GM21786 (cell line): ENCODE measurements around the gene SIK2.
"Not testable (repeated sequence)": the region's sequence is repeated elsewhere in the genome, so short reads cannot be mapped to it uniquely, and the experiment has no call there.

ENCODE experiments used
- ATAC-seq: cut with Tn5 transposase; IDR thresholded peaks from one replicate; pipeline ENCODE4 v1.9.1; 2021; ENCODE audit not compliant: unreplicated experiment

Gene SIK2

GRCh38 chr11:111655924-111656323 lies 53.7 kb downstream of the SIK2 start:
- ATAC-seq = no peak

DNA sequence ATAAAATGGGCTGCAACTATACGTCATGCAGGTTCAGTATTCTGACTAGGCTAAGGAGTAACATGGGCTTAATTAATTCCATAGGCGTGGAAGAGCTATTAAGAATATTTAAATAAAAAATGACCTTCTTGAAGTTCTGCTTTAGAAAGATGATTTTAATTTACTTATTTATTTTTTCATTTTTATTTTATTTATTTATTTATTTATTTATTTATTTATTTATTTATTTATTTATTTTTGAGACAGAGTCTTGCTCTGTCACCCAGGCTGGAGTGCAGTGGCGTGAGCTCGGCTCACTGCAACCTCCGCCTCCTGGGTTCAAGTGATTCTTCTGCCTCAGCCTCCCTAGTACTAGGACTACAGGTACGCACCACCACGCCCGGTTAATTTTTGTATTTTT lies 55.7 kb downstream of the SIK2 start:
- ATAC-seq = not testable (repeated sequence)

- not testable (repeated sequence) for ATAC-seq
Measured at GRCh38 chr11:111658493-111658892, 56.2 kb downstream of the SIK2 start.

DNA sequence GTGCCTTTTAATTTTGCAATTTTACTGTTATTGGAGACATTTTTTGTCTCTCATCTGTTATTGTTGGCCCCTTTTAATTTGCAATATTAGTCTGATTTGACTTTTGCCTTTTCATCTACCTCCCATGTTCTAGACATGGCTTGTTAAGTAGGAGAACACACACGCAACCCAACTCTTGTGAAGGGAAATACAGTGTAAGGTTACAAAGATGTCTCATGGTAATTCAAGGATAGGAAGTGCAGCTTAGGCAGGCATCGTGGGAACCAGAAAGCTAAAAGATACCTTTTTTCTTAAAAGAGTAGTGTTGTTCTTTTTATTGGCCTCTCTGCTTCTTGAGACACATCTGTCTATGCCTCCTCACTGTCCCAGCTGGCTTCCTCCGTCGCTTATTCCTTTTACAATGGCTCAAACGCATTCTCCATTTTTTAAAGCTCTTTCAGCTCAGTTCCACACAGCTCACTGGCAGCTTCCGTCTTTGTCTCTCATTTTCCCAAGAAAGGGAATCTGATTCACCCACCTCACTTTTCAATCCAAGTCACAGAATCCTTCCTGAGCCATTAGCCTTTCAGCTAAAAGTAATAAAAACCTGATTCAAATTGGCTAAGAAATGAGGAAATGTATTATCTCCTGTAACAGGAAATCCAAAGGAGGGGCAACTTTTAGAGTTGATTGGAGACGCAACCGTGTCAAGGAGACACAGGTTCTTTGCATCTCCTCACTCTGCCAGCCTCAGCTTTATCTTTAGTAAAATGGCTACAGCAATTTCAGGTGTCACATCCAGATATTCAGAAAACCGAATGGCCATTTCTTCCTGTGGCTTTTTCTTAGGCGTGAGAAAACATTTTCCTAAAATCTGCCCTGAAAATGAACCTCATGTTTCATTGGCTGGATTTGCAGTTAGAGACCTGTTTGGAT lies 57.2 kb downstream of the SIK2 start:
- no peak for ATAC-seq

DNA sequence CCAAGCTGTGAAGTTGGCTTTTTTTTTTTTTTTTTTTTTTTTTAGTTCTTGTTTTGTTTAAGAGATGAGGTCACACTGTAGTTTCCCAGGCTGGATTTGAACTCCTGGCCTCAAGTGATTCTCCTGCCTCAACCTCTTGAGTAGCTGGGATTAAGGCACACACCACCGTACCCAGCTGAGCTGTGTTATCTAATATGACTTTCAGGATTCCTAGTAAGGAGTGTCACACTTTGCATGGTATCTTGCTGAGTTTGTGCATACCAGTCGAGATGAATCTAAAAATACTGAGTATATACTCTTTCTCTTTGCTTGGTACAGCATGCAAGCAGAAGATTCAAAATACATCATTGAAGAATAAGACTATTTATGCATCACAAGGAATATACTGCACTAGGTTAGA lies 58.6 kb downstream of the SIK2 start:
- no peak for ATAC-seq

- ATAC-seq = no peak
Measured at GRCh38 chr11:111663820-111664219, 61.6 kb downstream of the SIK2 start.

GRCh38 chr11:111665777-111666176 lies 63.5 kb downstream of the SIK2 start:
- ATAC-seq = no peak

- no peak for ATAC-seq
Measured at GRCh38 chr11:111668980-111669379, 66.7 kb downstream of the SIK2 start.

GRCh38 chr11:111671383-111671782 lies 69.1 kb downstream of the SIK2 start:
- no peak for ATAC-seq

- ATAC-seq = no peak
Measured at GRCh38 chr11:111672949-111673348, 70.7 kb downstream of the SIK2 start.

GRCh38 chr11:111674941-111675340 lies 72.7 kb downstream of the SIK2 start:
- ATAC-seq = no peak

DNA sequence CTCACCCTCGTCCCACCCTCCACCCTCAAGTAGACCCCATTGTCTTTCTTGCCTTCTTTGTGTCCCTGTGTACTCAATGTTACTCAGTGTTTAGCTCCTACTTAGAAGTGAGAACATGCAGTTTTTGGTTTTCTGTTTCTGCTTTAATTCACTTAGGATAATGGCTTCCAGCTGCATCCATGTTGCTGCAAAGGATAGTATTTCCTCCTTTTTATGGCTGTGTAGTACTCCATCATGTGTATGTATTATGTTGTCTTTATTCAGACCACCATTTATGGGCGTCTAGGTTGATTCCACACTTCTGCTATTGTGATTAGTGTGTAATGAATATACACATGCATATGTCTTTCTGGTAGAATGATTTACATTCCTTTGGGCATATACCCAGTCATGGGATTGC lies 73.6 kb downstream of the SIK2 start:
- ATAC-seq = no peak

GRCh38 chr11:111676878-111677585 lies 74.8 kb downstream of the SIK2 start:
- no peak for ATAC-seq

- no peak for ATAC-seq
Measured at GRCh38 chr11:111680486-111681175, 78.4 kb downstream of the SIK2 start.

DNA sequence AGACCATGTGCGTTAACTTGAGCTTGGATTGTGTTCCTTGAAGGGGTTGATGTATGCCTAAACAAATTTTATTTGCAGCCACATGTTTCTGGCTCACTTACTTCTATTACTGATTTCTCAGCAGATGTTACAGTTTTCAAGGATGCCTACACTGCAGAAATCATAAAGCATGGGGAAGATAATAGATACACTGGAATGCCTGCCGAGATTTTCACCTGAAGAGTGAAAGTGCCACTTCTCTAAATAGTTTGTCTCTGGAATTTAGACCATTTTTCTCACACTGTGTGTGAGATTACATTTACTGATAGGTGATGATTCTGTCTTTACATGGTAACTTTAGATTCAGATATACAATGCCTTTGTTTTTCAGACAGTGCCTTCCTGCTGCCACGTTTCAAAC lies 81.6 kb downstream of the SIK2 start:
- no peak for ATAC-seq

DNA sequence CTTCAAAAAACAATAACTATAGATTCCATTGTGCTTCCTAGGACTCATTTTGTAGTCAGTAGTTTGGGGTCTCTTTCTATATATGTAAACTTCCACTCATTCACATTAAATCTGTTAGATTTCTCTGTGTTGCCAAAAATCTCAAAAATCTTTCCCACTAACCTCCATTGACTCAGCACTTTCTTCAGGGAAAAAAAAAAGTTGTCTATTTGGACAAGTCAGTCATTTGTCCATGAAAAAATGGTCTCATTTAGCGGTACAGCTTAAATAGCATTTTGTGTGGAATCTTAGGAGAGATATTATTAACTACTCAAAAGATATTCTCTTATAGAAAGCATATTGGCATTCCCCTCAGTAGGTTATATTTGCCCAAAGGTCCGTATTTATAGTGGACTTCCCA lies 82.0 kb downstream of the SIK2 start:
- ATAC-seq = no peak

DNA sequence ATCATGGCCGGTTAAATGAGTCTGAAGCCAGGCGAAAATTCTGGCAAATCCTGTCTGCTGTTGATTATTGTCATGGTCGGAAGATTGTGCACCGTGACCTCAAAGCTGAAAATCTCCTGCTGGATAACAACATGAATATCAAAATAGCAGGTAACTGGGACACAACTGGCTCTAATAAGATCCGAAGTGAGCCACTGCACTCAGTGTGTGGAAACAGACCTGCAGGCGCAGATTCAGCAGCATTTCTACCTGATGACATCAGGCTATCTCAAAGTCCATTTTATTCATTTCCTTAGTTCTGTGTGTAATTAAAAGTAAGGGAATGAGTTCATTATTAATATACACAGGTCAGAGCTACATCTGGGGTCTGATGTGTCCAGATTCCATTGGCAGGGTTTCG lies 85.8 kb downstream of the SIK2 start:
- no peak for ATAC-seq

GRCh38 chr11:111691176-111691575 lies 88.9 kb downstream of the SIK2 start:
- no peak for ATAC-seq

GRCh38 chr11:111691741-111692140 lies 89.5 kb downstream of the SIK2 start:
- no peak for ATAC-seq

DNA sequence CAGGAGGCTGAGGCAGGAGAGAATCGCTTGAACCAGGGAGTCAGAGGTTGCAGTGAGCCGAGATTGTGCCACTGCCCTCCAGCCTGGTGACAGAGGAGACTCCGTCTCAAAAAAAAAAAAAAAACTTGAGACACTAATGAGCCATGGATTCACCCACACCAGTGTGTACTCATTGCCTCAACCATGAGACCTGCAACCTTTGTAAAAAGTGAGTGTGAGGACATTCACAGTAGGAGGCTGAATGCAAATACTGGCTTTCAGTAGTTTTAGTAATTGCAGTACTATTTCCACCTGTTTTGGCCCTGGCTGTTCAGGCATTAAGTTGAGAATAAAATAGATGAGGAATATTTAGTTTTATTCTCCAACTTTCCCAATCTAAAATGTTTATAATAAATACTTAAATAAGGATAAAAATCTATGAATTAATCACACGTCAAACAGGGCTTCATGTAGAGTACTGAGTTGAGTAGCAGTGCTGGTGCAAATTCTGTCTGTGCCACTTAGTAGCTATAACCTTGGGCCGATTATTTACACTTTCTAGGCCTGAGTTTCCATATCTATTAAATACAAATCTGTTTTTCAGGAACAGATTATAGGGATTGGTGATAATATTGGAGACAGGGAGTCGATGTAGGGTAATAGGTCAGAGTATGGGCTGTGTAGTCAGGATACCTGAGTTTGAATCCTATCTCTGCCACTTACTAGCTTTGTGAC lies 91.1 kb downstream of the SIK2 start:
- ATAC-seq = no peak

DNA sequence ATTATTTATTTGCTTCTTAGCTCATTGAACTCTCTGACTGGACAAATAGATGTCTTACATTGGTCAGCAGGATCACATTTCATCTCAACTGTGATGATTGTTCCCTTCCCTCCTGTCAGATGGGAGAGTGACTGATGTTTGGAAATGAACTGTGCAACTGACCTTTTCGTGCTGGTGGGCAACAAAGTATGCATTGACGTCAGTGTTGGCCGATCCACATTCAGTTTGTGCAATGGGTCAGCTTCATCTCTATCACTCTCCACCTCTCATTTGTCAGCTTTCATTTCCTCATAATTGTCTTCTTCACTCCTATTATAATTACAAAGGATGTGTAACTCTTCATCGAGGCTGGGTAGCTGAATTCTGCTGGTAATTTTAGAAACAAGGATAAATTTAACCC lies 92.6 kb downstream of the SIK2 start:
- ATAC-seq = no peak
